ENCODE results near the gene SCAND1.
"Not testable (repeated sequence)": the region's sequence is repeated elsewhere in the genome, so short reads cannot be mapped to it uniquely, and the experiment has no call there.

SCAND1 gene

DNA sequence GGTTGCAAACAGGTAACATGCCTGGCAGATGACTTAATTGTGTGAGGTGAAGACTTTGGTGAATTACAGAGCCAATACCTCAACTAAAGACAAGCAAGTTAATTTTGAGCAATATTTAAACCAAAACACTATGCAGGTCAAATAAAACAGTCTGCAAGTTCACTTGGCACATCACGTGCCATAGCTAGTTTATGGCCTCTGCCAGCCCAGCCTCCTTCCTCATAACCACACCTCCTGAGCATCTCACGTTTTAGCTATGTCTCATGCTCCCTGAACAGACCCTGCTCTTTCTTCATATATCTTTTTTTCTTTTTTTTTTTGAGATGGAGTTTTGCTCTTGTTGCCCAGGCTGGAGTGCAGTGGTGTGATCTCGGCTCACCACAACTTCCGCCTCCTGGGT lies 9.6 kb upstream of the SCAND1 start:
- H3K9ac ChIP-seq: no peak overlapping the region
- H4K20me1 ChIP-seq: no peaks in the 10 kb centered on the region
- no peak overlapping the region for H3K4me2 ChIP-seq
- H3K4me3 ChIP-seq: no peak overlapping the region
- no peaks in the 10 kb centered on the region for H3K27me3 ChIP-seq
- H3K4me1 ChIP-seq: no peaks in the 10 kb centered on the region
- no peaks in the 10 kb centered on the region for H3K36me3 ChIP-seq
- TF ChIP-seq Cebpa-rat (IDR thresholded peaks at IDR 0.05): no peak
- H3K27ac ChIP-seq: no peak overlapping the region
- H3K9me3 ChIP-seq: peaks cover 10% of the 10 kb centered on the region

DNA sequence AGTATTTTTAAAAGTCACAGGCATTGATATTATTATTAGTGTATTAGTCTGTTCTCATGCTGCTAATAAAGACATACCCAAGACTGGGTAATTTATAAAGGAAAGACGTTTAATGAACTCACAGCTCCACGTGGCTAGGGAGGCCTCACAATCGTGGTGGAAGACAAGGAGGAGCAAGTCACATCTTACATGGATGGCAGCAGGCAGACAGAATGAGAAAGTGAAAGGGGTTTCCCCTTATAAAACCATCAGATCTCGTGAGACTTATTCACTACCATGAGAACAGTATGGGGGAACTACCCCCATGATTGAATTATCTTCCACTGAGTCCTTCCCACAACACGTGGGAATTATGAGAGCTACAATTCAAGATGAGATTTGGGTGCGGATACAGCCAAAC lies 5.0 kb upstream of the SCAND1 start:
- not testable (repeated sequence) for H3K27ac ChIP-seq, H3K27me3 ChIP-seq, H4K20me1 ChIP-seq, H3K4me2 ChIP-seq, H3K4me1 ChIP-seq, H3K9ac ChIP-seq, H3K36me3 ChIP-seq, H3K4me3 ChIP-seq
- H3K9me3 ChIP-seq: peaks cover 15% of the 10 kb centered on the region

DNA sequence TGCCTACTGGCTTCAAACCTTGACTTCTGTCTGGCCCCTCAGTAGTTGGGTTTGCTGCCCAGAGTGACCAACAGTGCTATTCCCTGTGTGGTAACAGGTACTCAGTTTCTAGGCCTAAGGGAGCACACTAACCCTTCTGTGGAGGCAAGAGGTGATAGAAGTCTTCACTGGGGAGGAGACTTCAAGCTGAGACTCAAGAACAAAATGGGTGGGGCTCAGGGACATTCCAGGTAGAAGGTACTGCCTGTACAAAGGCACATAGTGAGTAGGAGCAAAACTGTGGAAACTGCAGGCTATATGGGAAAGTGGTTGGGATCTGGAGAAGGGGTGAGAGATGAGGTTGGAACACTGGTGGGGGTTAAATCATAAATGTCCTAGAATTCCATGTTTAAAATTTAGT lies 2.3 kb upstream of the SCAND1 start:
- Histone ChIP-seq H3K9ac (no peak overlapping the region), H4K20me1 (peaks cover 22% of the 10 kb centered on the region), H3K27me3 (no peaks in the 10 kb centered on the region), H3K4me2 (no peak overlapping the region), H3K9me3 (peaks cover 15% of the 10 kb centered on the region), H3K36me3 (peaks cover 7% of the 10 kb centered on the region; the same call in 1 of the 2 replicates), H3K4me1 (peaks cover 24% of the 10 kb centered on the region), H3K4me3 (no peak overlapping the region), H3K27ac (no peak overlapping the region)
- TF ChIP-seq Cebpa-rat (IDR thresholded peaks at IDR 0.05): no peak

DNA sequence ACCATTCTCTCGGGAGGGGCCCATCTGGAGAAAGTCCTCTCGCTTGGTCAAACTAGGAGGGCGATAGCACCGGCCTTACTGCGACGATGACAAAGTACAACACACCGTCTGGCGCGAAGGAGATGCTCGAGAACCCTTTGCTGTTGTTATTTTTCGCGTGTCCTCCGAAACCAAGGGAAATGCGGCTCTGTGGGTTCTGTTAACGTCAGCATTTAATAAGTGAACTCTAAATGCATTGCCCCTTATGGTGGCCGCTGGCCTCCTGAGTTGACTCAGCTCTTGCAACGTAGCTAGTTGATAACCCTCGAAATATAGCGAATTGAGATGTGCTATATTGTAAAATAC lies 577 bp upstream of the SCAND1 start:
- H3K9me3 ChIP-seq: peaks cover 15% of the 10 kb centered on the region
- peaks cover 35% of the 10 kb centered on the region for H4K20me1 ChIP-seq
- H3K27ac ChIP-seq: peak overlapping the region; percentile 100
- H3K4me1 ChIP-seq: peaks cover 25% of the 10 kb centered on the region
- TF ChIP-seq Cebpa-rat (IDR thresholded peaks at IDR 0.05): no peak
- H3K9ac ChIP-seq: peak overlapping the region; percentile 100
- H3K36me3 ChIP-seq: peaks cover 21% of the 10 kb centered on the region
- peak overlapping the region; percentile 90 for H3K4me2 ChIP-seq
- H3K4me3 ChIP-seq: peak overlapping the region; percentile 89
- H3K27me3 ChIP-seq: no peaks in the 10 kb centered on the region

DNA sequence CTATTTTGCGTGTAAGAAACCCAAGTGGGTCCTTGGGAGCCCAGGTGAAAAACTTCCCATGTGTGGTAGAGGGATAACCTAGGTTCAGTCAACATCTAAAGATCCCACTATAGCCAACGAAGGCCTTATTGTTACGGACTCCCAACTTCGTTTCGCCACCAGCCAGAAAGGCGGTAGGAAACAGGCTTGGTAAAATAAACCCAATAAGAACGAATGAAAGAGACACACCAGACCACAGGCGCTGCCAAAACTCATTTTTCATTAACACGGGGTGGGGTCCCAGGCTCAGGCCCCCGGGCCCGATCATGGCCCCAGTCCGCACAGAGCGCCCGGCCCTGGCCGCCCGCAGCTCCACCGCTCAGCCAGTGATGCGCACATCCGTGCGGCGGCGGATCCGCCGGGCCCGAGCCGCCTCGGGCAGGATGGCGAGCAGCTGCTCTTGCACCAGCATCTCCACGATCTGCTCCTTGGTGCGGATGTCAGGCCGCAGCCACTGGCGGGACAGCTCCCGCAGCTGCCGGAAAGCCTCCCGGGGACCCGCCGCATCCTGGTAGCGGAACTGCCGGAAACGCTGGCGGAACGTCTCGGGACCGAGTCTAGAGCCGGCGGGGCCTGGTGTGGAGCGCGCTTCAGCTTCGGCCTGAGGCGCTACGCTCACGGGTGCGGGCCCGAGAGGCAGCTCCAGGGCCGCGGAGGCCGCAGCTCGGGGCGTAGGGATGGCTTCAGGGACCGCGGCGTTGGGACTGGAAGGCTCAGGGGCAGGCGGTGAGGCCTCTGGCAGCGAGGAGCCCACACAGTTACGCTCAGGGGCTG lies 709 bp downstream of the SCAND1 start:
- H3K9me3 ChIP-seq: 0 out of 2 replicates have a peak, but pooled peaks cover 2% of the 10 kb centered on the region
- no peak for TF ChIP-seq Cebpa-rat (IDR thresholded peaks at IDR 0.05)
- H4K20me1 ChIP-seq: peaks cover 35% of the 10 kb centered on the region
- peak overlapping the region; percentile 90 for H3K4me2 ChIP-seq
- peaks cover 25% of the 10 kb centered on the region for H3K4me1 ChIP-seq
- H3K27me3 ChIP-seq: no peaks in the 10 kb centered on the region
- H3K36me3 ChIP-seq: peaks cover 29% of the 10 kb centered on the region
- H3K4me3 ChIP-seq: peak overlapping the region; percentile 89
- H3K27ac ChIP-seq: peak overlapping the region; percentile 100
- H3K9ac ChIP-seq: peak overlapping the region; percentile 100

DNA sequence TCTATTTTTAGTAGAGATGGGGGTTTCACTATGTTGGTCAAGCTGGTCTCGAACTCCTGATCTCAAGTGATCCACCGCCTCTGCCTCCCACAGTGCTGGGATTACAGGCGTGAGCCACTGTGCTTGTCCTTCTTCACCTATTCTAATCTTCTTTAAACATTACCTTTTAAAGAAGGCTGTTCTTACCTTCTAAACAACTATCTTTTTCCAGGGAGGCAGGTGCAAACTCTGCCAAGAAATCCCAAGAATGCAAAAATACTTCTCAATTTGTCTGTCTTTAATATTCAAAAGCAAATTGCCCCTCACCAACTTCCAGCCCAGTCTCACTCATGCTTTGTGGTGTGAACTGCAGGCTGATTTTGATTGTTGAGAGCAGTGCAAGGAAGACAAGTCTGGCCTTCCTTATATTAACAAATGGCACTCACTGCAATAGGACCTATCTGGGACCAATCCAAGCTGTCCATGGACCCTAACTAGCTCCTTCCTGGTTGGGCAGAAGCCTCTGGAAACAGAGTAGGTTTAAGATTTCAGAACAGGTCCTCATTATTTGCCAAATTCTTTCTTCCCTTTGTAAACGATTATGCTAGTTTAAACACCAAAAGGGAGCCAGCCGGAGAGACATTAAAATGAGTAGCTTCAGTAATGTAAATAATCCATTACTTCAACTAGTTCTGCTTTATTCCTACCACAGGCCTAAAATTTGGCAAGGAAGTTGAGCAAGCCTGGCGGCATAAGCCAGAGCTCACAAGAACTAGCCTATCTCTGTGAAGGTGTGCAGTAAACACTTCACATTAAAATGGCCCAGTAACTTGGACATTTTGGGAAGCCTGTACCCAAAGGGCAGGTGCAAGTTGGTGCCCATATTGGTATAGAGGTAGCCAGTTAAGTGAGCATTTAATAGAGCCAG lies 1.6 kb downstream of the SCAND1 start:
- Histone ChIP-seq H3K9me3 (no peaks in the 10 kb centered on the region), H3K4me1 (peaks cover 25% of the 10 kb centered on the region), H3K36me3 (peaks cover 35% of the 10 kb centered on the region), H3K4me3 (peak overlapping the region; percentile 89), H3K9ac (peak overlapping the region; percentile 100), H3K27me3 (no peaks in the 10 kb centered on the region), H4K20me1 (peaks cover 35% of the 10 kb centered on the region), H3K4me2 (peak overlapping the region; percentile 90), H3K27ac (peak overlapping the region; percentile 100)
- no peak for TF ChIP-seq Cebpa-rat (IDR thresholded peaks at IDR 0.05)

DNA sequence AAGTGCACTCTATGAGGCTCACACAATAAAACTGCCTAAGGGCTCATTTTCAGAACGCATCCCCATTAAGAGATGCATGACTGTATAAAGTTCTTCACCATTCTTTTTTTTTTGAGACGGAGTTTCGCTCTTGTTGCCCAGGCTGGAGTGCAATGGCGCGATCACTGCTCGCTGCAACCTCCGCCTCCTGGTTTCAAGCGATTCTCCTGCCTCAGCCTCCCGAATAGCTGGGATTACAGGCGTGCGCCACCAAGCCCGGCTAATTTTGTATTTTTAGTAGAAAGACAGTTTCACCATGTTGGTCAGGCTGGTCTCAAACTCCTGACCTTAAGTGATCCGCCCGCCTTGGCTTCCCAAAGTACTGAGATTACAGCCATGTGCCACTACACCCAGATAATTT lies 2.2 kb downstream of the SCAND1 start:
- H4K20me1 ChIP-seq: peaks cover 35% of the 10 kb centered on the region
- H3K9me3 ChIP-seq, H3K27me3 ChIP-seq, H3K27ac ChIP-seq: not testable (repeated sequence)
- peaks cover 42% of the 10 kb centered on the region for H3K36me3 ChIP-seq
- peak overlapping the region; percentile 100; the same call in 1 of the 2 replicates for H3K9ac ChIP-seq
- H3K4me3 ChIP-seq: peak overlapping the region; percentile 89
- H3K4me2 ChIP-seq: peak overlapping the region; percentile 90
- H3K4me1 ChIP-seq: peaks cover 25% of the 10 kb centered on the region

DNA sequence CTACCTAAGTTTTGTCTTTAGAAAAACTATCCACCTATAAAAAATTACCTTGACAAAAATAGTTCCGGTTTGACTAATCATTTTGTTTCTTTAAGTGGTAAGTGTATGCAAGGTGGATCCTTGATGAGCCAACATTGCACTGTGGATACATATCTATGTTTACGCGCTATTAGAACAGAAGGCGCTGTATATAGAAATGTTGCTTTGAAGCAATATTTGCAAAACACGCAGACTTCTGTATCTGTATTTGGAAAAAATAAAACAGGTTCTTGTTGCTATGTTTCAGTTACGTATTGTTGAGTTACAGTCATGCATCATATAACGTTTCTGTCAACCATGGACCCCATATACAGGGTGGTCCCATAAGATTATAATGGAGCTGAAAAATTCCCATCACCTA lies 4.2 kb downstream of the SCAND1 start:
- Histone ChIP-seq H3K9me3 (no peaks in the 10 kb centered on the region), H3K4me1 (peaks cover 18% of the 10 kb centered on the region), H3K27ac (no peak overlapping the region), H3K4me2 (no peak overlapping the region), H3K4me3 (no peak overlapping the region), H3K36me3 (peaks cover 58% of the 10 kb centered on the region), H4K20me1 (peaks cover 35% of the 10 kb centered on the region), H3K9ac (no peak overlapping the region), H3K27me3 (no peaks in the 10 kb centered on the region)
- TF ChIP-seq Cebpa-rat (IDR thresholded peaks at IDR 0.05): no peak

DNA sequence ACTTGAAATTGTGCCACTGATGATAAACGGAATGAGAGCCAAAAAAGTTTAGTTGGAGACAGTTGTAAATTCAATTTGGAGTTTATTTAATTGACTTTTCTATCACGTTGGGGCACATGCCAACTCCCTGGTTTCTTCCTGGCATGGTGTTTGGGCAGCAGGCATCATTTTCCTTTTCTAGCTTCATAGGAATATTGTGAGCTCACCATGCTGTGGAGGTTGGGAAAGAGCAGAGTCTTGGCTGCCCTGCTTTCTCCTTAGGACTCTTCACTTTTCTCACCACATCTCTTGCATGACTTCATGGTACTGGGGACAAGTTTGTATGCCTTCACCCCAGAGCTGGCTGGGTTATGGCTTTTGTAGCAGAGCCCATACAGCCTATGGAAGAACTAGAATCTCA lies 6.4 kb downstream of the SCAND1 start:
- H3K4me2 ChIP-seq: no peak overlapping the region
- H4K20me1 ChIP-seq: peaks cover 26% of the 10 kb centered on the region
- TF ChIP-seq Cebpa-rat (IDR thresholded peaks at IDR 0.05): no peak
- peaks cover 80% of the 10 kb centered on the region for H3K36me3 ChIP-seq
- H3K9ac ChIP-seq: no peak overlapping the region
- no peak overlapping the region for H3K4me3 ChIP-seq
- H3K9me3 ChIP-seq: no peaks in the 10 kb centered on the region
- H3K27ac ChIP-seq: no peak overlapping the region
- H3K4me1 ChIP-seq: peaks cover 14% of the 10 kb centered on the region
- H3K27me3 ChIP-seq: no peaks in the 10 kb centered on the region

DNA sequence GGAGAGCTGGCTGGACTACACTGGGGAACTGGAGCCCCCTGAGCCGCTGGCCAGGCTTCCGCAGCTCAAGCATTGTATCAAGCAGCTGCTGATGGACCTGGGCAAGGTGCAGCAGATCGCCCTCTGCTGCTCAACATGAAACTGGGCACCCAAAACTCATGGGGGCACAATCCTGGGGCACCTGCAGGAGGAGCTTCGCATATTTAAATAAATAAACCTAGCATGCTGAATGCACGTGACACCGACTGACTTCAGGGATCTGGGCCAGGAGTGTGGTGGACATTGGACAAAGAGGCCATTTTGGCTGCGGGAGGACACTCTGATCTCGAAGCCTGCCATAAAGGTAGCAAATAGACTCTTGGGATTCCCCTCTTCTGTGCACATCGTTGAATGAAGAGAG lies 6.8 kb downstream of the SCAND1 start:
- Histone ChIP-seq H3K4me3 (no peak overlapping the region), H3K27me3 (no peaks in the 10 kb centered on the region), H3K27ac (no peak overlapping the region), H3K4me2 (no peak overlapping the region), H3K36me3 (peaks cover 84% of the 10 kb centered on the region), H3K9me3 (no peaks in the 10 kb centered on the region), H4K20me1 (peaks cover 22% of the 10 kb centered on the region), H3K4me1 (peaks cover 10% of the 10 kb centered on the region), H3K9ac (no peak overlapping the region)
- no peak for TF ChIP-seq Cebpa-rat (IDR thresholded peaks at IDR 0.05)

Measured in BLaER1 (cell line).